ENCODE data around the gene PDE11A.

DNA sequence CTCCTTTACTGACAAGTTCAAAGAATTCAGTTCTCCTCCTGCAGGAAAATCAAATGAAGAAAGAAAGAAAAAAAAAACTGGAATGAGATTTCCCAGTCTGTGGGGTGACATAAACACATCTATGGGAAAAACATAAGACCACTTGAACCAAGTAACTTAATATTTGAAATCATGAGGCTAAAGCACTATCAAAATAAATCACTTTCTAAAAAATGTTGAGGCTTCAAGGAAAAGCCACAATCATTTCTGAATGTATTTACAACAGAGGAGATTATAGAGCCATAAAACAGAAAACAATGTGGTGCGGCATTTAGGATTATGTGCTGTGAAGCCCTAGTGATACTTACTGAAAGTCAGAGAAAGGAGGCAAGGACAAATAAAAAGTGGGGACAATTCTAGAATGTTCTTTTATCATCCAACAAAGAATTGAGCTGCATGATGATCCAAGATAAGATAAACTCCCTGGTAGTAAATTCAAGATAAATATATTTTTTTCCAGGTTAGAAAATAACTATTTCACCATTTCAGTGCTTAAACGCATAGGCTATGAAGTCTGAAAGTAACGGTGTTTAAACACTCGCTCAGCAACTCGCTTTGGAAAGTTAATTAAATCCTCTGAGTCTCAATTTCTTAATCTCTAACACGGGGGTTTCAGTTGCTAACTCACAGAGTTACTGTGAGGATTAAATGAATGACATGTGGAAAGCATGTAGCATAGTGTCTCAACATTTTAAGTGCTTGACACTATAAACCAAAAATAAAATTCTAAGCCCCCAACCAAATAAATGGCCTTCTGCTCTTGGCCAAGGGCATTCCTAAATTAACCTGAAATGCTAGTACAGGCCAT, 391.5 kb downstream of the PDE11A start:
- no peak for TF ChIP-seq CTCF (IDR thresholded peaks at IDR 0.05 in 4 of 5, conservative IDR thresholded peaks at IDR 0.05 in 1 of 5)
- no peak for TF ChIP-seq POLR2A (IDR thresholded peaks at IDR 0.05)
